Measurements from ENCODE around the gene NUDT15. TPM values are rescaled to one million over a fixed set of nuclear protein-coding genes. Genes with fewer than 3 reads are reported as not detected.

NUDT15 gene
- total RNA-seq, 1 donor from 2014 or later = 5.5 TPM

- peak; percentile 4 for ATAC-seq (ENCODE audit: low read depth)
- H3K36me3 Mint-ChIP-seq (ENCODE audit: low read depth) = peaks cover 23% of the 10 kb centered on the region
- H3K27me3 Mint-ChIP-seq = peaks cover 5% of the 10 kb centered on the region
- peaks cover 34% of the 10 kb centered on the region for H3K4me1 Mint-ChIP-seq
- no peak for DNase-seq
- intact Hi-C loops (cut with micrococcal nuclease) = loop anchor here (2.0 kb wide), 3 partner anchors 438 to 1698 kb away; partner anchors contain the start of genes KPNA3 and RCBTB2
- H3K4me3 Mint-ChIP-seq = peak overlapping the region; percentile 96
- ChIA-PET CTCF (interaction anchor here (0.7 to 2.3 kb wide), 11 partner anchors 16 to 486 kb away, joined by 3 to 15 read pairs (median 5); partner anchors contain the start of gene NUDT15), POLR2A (interaction anchor here (1.0 to 2.2 kb wide), 11 partner anchors 15 to 882 kb away, joined by 3 to 12 read pairs (median 5); partner anchors contain the start of genes FNDC3A, ITM2B, NUDT15 and RB1)
- H3K9me3 Mint-ChIP-seq = peaks cover 2% of the 10 kb centered on the region
- H3K27ac Mint-ChIP-seq = peak overlapping the region; percentile 90
- TF ChIP-seq CTCF (IDR thresholded peaks at IDR 0.05) = no peak
Measured at GRCh38 chr13:48094404-48094780, 56.9 kb downstream of the NUDT15 start.

GRCh38 chr13:48094781-48095502 is 57.4 kb downstream of the NUDT15 start, which contains the start of gene MED4:
Gene MED4 (minus strand): TSS chr13:48095104. CDS start chr13:48095078, 26 bp downstream.
- Mint-ChIP-seq H3K4me1 (peaks cover 34% of the 10 kb centered on the region), H3K27me3 (peaks cover 5% of the 10 kb centered on the region), H3K9me3 (peaks cover 2% of the 10 kb centered on the region), H3K4me3 (peak within 1 kb of the TSS; percentile 96), H3K27ac (peak within 1 kb of the TSS; percentile 90), H3K36me3 (ENCODE audit: low read depth) (peaks cover 19% of the 10 kb centered on the region)
- ChIA-PET CTCF (interaction anchor here (0.7 to 2.3 kb wide), 11 partner anchors 16 to 486 kb away, joined by 3 to 15 read pairs (median 5); partner anchors contain the start of gene NUDT15), POLR2A (interaction anchor here (0.7 to 2.2 kb wide), 13 partner anchors 16 to 881 kb away, joined by 3 to 12 read pairs (median 5); partner anchors contain the start of genes FNDC3A, ITM2B, NUDT15 and RB1)
- TF ChIP-seq CTCF (IDR thresholded peaks at IDR 0.05) = peak; percentile 84
- intact Hi-C loops (cut with micrococcal nuclease) = loop anchor here (1.0 to 2.0 kb wide), 7 partner anchors 17 to 1698 kb away; partner anchors contain the start of genes ITM2B, KPNA3 and RCBTB2
- DNase-seq (peak; percentile 99), ATAC-seq (ENCODE audit: low read depth) (peak; percentile 99)

- ATAC-seq (ENCODE audit: low read depth) = no peak
- ChIA-PET CTCF (no interaction called here), POLR2A (no interaction called here)
- peaks cover 15% of the 10 kb centered on the region for H3K36me3 Mint-ChIP-seq (ENCODE audit: low read depth)
- TF ChIP-seq CTCF (IDR thresholded peaks at IDR 0.05) = no peak
- H3K4me3 Mint-ChIP-seq = no peak overlapping the region
- H3K27me3 Mint-ChIP-seq = peaks cover 7% of the 10 kb centered on the region
- H3K9me3 Mint-ChIP-seq = peaks cover 2% of the 10 kb centered on the region
- DNase-seq = no peak
- H3K4me1 Mint-ChIP-seq = peaks cover 28% of the 10 kb centered on the region
- no peak overlapping the region for H3K27ac Mint-ChIP-seq
- intact Hi-C loops (cut with micrococcal nuclease) = no loop called here
Measured at GRCh38 chr13:48096670-48097069, 59.1 kb downstream of the NUDT15 start.

Other genes with a start within 250 kb of the NUDT15 start
- 32.1 and 35.8 TPM in 2 replicates for gene SUCLA2, start 36.5 kb upstream of the NUDT15 start, total RNA-seq
- gene MED4, start 57.4 kb downstream of the NUDT15 start, total RNA-seq = 50.4 and 51.9 TPM in 2 replicates
- 102 and 114 TPM in 2 replicates for gene ITM2B, start 195.5 kb downstream of the NUDT15 start, total RNA-seq